ENCODE data around the gene ZBTB16.

DNA sequence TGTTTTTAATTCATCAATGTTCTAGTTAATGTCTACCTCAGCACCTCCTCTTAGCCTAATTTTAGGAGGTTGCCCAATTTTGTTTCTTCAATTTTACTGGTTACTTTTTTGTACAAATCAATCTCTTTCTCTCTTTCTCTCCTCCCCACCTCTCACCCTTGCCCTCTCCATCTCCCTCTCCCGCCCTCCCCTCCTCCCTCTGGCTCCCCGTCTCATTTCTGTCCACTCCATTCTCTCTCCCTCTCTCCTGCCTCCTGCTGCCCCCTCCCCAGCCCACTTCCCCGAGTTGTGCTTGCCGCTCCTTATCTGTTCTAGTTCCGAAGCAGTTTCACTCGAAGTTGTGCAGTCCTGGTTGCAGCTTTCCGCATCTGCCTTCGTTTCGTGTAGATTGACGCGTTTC is 195.8 kb downstream of the ZBTB16 start:
- TF ChIP-seq TCF7L2 (IDR thresholded peaks at IDR 0.05; ENCODE audit: low read depth, low read length) (no peak), CTCF (IDR thresholded peaks at IDR 0.05) (no peak), POLR2AphosphoS5 (IDR thresholded peaks at IDR 0.05; ENCODE audit: low read depth, low read length) (no peak)

Data from Panc1 (cell line).